Liver (tissue), 3 donors: ENCODE results near the gene MRPL55.

Experiments used
- GABPA ChIP-seq, 2 donors: IDR thresholded peaks in 1 of 2; conservative IDR thresholded peaks in 1 of 2; 2 replicates each; pipeline ENCODE4 v1.6.1; 2016; ENCODE audit warnings: antibody characterized with exemption in 2 of 2, mild to moderate bottlenecking in 1 of 2, moderate library complexity in 1 of 2
- HNF4A ChIP-seq, 2 donors: conservative IDR thresholded peaks; 2 replicates each; pipeline ENCODE4 v1.6.1; 2016; ENCODE audit warnings: antibody characterized with exemption in 2 of 2, mild to moderate bottlenecking in 2 of 2
- JUND ChIP-seq, 2 donors: IDR thresholded peaks; 2 replicates each; pipeline ENCODE4 v1.6.1; 2016; ENCODE audit warnings: antibody characterized with exemption in 2 of 2
- NR2F2 ChIP-seq: IDR thresholded peaks from 2 replicates; pipeline ENCODE4 v1.6.1; 2016; ENCODE audit warnings: antibody characterized with exemption
- RAD21 ChIP-seq, 2 donors: IDR thresholded peaks; 2 replicates each; pipeline ENCODE4 v1.6.1; 2016; ENCODE audit warnings: antibody characterized with exemption in 2 of 2, mild to moderate bottlenecking in 2 of 2
- RXRA ChIP-seq, 2 donors: IDR thresholded peaks; 2 replicates each; pipeline ENCODE4 v1.6.1; 2017 to 2018; ENCODE audit warnings: antibody characterized with exemption in 2 of 2, mild to moderate bottlenecking in 1 of 2
- SP1 ChIP-seq: IDR thresholded peaks from 2 replicates; pipeline ENCODE4 v1.6.1; 2018; ENCODE audit warnings: antibody characterized with exemption, mild to moderate bottlenecking
- TAF1 ChIP-seq: conservative IDR thresholded peaks from 2 replicates; pipeline ENCODE4 v1.6.1; 2016; ENCODE audit warnings: antibody characterized with exemption, mild to moderate bottlenecking
- YY1 ChIP-seq: IDR thresholded peaks from 2 replicates; pipeline ENCODE4 v1.6.1; 2016; ENCODE audit warnings: antibody characterized with exemption, mild to moderate bottlenecking
- TF ChIP-seq, protein P1 (sequence below): IDR thresholded peaks from 2 replicates; pipeline ENCODE4 v1.6.1; 2016; ENCODE audit warnings: antibody characterized with exemption
- TF ChIP-seq, protein P2 (sequence below): fragments of 150-350 bp; IDR thresholded peaks from 2 replicates; pipeline ENCODE4 v1.5.1; 2017; ENCODE audit warnings: improper control_type of control experiment, low read depth, low read length; ENCODE audit not compliant: missing input control
- TF ChIP-seq, protein P3 (sequence below): IDR thresholded peaks from 2 replicates; pipeline ENCODE4 v1.6.1; 2016; ENCODE audit warnings: antibody characterized with exemption
- TF ChIP-seq, protein P4 (sequence below): IDR thresholded peaks from 2 replicates; pipeline ENCODE4 v1.6.1; 2016; ENCODE audit warnings: antibody characterized with exemption
- donor health status: healthy.
- donor health status: healthy.

DNA sequence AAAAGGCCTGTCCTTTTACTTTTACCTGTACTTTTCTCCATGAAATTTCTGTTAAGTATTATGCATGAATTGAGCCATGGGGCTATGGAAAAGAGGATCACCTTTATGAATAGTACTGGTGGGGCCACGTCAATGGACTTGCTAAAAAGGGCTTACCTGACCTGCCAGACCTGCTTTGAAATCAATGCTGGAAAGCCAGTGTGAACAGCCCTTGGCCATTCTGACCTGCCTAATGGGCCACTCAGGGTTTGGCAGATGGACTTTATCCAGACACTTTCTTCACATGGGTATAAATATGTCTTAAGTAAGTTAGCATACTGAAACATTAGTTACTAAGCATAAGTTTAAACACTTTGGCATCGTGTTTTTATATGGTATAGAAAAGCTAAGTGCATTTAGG is 22.7 kb upstream of the MRPL55 start:
- TF ChIP-seq YY1 (no peak), JUND (IDR thresholded peaks at IDR 0.05) (no peak), RAD21 (IDR thresholded peaks at IDR 0.05) (no peak), TAF1 (no peak), SP1 (no peak), NR2F2 (no peak), GABPA (IDR thresholded peaks at IDR 0.05 in 1 of 2, conservative IDR thresholded peaks at IDR 0.05 in 1 of 2) (no peak), RXRA (IDR thresholded peaks at IDR 0.05) (no peak), HNF4A (conservative IDR thresholded peaks at IDR 0.05) (no peak)
- TF ChIP-seq, protein P1, sequence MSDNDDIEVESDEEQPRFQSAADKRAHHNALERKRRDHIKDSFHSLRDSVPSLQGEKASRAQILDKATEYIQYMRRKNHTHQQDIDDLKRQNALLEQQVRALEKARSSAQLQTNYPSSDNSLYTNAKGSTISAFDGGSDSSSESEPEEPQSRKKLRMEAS = no peak
- TF ChIP-seq, protein P2, sequence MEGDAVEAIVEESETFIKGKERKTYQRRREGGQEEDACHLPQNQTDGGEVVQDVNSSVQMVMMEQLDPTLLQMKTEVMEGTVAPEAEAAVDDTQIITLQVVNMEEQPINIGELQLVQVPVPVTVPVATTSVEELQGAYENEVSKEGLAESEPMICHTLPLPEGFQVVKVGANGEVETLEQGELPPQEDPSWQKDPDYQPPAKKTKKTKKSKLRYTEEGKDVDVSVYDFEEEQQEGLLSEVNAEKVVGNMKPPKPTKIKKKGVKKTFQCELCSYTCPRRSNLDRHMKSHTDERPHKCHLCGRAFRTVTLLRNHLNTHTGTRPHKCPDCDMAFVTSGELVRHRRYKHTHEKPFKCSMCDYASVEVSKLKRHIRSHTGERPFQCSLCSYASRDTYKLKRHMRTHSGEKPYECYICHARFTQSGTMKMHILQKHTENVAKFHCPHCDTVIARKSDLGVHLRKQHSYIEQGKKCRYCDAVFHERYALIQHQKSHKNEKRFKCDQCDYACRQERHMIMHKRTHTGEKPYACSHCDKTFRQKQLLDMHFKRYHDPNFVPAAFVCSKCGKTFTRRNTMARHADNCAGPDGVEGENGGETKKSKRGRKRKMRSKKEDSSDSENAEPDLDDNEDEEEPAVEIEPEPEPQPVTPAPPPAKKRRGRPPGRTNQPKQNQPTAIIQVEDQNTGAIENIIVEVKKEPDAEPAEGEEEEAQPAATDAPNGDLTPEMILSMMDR = no peak
- TF ChIP-seq, protein P3, sequence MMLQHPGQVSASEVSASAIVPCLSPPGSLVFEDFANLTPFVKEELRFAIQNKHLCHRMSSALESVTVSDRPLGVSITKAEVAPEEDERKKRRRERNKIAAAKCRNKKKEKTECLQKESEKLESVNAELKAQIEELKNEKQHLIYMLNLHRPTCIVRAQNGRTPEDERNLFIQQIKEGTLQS = no peak
- TF ChIP-seq, protein P4, sequence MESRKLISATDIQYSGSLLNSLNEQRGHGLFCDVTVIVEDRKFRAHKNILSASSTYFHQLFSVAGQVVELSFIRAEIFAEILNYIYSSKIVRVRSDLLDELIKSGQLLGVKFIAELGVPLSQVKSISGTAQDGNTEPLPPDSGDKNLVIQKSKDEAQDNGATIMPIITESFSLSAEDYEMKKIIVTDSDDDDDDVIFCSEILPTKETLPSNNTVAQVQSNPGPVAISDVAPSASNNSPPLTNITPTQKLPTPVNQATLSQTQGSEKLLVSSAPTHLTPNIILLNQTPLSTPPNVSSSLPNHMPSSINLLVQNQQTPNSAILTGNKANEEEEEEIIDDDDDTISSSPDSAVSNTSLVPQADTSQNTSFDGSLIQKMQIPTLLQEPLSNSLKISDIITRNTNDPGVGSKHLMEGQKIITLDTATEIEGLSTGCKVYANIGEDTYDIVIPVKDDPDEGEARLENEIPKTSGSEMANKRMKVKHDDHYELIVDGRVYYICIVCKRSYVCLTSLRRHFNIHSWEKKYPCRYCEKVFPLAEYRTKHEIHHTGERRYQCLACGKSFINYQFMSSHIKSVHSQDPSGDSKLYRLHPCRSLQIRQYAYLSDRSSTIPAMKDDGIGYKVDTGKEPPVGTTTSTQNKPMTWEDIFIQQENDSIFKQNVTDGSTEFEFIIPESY = no peak
